Measurements from ENCODE around the gene EME1.
A peak's percentile ranks its signal among the peaks of the same experiment; 100 is the strongest.

GRCh38 chr17:50397111-50397918, 24.3 kb downstream of the EME1 start, which contains the start of gene LRRC59:
- peak; percentile 73 to 97 for TF ChIP-seq CTCF (conservative IDR thresholded peaks at IDR 0.05; ENCODE audit: low read depth in 2 of 2)
- peak; percentile 78 for TF ChIP-seq ETS1 (IDR thresholded peaks at IDR 0.05)
- peak; percentile 93 for TF ChIP-seq POLR2AphosphoS5 (IDR thresholded peaks at IDR 0.05; ENCODE audit: low read depth)
- TF ChIP-seq EZH2phosphoT487 (IDR thresholded peaks at IDR 0.05; ENCODE audit: unreplicated experiment): no peak
